HG02571 (cell line): ENCODE measurements around the gene TMX1.
"Not testable (repeated sequence)": the region's sequence is repeated elsewhere in the genome, so short reads cannot be mapped to it uniquely, and the experiment has no call there.

Experiments
- ATAC-seq: cut with Tn5 transposase; IDR thresholded peaks from one replicate; pipeline ENCODE4 v1.9.1; 2021; ENCODE audit warnings: mild to moderate bottlenecking, moderate library complexity; ENCODE audit not compliant: unreplicated experiment

Gene TMX1

GRCh38 chr14:51239813-51240803 is at the start of gene TMX1:
TMX1 (plus strand) TSS chr14:51240247; CDS start chr14:51240293, 46 bp downstream.
- ATAC-seq, result peak; percentile 87

DNA sequence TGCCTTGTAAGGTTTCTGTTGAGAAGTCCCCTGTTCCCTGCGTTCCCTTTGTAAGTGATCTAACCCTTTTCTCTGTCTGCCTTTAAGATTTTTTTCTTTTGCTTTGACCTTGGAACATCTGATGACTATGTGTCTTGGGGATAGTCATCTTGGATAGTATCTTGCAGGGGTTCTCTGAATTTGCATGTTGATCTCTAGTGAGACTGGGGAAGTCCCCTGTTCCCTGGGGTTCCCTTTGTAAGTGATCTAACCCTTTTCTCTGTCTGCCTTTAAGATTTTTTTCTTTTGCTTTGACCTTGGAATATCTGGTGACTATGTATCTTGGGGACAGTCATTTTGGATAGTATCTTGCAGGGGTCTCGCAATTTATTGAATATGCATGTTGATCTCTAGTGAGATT is 38.2 kb upstream of the TMX1 start:
- ATAC-seq, result no peak

GRCh38 chr14:51202914-51203665 is 37.0 kb upstream of the TMX1 start:
- ATAC-seq, result peak; percentile 68

GRCh38 chr14:51203881-51204280 is 36.2 kb upstream of the TMX1 start:
- no peak for ATAC-seq

GRCh38 chr14:51205486-51205885 is 34.6 kb upstream of the TMX1 start:
- ATAC-seq, result no peak

DNA sequence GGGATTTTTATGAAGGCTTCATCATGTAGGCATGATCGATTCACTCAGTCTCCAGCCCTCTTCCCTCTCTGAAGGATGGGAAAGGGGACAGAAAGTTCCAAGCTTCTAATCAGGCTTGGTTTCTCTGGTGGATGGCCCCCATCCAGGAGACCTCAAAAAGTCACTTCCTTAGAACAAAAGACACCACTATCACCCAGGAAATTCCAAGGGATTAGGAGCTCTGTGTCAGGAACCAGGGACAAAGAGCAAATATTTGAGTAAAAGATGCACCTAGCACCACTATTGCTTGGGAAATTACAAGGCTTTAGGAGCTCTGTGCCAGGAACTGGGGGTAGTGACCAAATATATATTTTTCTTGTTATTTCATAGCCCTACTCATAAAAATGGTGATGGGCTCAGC is 33.6 kb upstream of the TMX1 start:
- ATAC-seq, result no peak

GRCh38 chr14:51207621-51208020 is 32.4 kb upstream of the TMX1 start:
- ATAC-seq, result no peak

DNA sequence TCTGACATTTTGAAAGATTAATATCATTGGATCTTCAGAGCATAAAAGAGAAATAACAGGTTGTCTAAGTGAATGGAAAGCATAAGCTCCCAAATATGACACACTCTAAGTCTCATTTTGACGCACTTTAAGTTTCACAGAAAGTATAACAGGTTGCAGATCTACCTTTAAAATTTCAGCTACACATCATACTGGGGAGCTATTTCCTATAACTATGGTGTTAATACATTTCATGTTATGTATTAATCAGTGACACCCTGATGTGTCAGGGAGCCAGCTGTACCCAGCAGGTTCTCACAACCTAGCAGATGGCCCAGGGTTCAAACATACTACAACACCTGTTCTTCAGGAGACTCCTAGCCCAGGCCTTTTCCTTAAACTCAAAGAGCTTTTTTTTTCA is 31.1 kb upstream of the TMX1 start:
- ATAC-seq, result no peak

DNA sequence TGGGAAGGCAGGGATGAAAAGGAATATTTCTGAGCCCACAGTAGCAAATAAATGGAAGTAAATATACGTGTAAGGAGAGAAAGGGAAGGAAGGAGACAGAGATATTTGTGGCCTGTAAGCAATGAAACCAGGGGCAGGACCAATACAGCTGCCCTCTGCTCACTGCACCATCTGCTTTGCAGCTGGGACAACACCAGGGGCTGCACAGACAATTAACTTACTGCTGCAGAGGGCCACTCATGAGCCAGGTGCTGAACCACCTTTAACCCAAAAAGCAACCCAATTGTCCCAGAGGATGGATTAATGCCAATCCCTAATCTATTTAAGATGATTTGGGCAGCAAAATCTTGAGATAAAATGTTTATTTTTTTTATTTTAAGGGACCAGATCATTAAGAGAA is 30.6 kb upstream of the TMX1 start:
- no peak for ATAC-seq

GRCh38 chr14:51210594-51210993 is 29.5 kb upstream of the TMX1 start:
- no peak for ATAC-seq

DNA sequence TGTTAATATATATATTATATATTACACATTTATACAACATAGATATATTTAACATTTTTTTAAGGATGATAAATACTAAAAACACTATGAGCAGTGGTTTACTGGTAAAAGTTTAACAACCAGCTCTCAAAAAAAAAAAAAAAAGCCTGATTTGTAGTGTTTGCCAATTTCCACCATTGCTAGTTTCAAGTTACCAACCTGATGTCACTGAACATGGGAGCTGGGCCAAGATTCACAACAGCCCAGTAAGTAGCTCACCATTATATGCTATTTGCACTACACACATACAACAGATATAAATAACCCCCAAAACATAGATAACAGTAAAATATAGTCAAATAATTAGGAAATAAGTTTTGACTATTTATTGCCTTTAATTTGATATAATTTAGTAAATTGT is 28.9 kb upstream of the TMX1 start:
- ATAC-seq, result no peak

GRCh38 chr14:51216602-51217001 is 23.4 kb upstream of the TMX1 start:
- ATAC-seq, result no peak

DNA sequence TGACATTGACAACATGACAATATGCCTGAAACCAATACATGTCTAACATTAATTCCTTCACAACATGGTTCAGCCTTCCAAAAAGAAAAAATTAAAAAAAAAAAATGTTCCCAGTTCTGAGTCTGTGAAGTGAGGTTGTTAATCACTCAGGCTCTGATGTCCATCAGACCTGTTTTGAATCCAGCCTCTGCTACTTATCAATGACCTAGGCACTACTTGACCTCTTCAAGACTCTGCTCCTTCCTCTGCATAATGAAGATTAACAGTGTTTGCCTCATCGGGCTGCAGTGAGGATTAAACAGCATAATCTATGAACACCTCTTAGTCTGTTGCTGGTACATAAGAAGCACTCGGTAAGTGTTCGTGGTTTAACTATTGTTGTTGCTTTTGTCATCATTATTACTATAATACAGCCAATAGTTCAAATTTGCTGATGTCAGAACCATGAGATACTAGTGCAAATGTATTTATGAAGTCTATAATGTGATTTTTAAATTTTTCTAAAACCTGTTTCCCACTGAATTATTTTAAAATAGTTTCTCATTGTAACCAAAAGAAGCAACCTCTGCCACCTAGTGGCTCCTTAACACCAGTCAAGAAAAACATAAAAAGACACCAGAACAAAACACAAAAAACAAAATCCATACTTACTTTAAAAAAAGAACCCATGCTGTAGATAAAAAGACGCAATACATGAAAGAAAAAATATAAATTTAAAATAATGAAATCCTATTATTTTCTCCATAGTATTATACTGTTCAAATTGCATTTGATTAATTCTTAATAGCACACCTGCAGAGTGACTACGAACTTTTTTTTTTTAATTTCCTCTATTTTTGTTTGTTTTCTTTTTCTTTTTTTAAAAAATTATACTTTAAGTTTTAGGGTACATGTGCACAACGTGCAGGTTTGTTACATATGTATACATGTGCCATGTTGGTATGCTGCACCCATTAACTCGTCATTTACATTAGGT is 20.3 kb upstream of the TMX1 start:
- no peak for ATAC-seq

DNA sequence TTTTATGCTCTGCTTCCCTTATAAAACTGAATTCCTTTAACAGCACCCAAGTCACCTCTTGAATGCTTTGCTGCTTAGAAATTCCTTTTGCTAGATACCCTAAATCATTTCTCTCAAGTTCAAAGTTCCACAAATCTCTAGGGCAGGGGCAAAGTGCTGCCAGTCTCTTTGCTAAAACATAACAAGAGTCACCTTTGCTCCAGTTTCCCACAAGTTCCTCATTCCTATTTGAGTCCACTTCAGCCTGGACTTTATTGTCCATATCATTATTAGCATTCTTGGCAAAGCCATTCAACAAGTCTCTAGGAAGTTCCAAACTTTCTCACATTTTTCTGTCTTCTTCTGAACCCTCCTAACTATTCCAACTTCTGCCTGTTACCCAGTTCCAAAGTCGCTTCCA is 16.6 kb upstream of the TMX1 start:
- not testable (repeated sequence) for ATAC-seq

GRCh38 chr14:51224551-51224950 is 15.5 kb upstream of the TMX1 start:
- no peak for ATAC-seq

DNA sequence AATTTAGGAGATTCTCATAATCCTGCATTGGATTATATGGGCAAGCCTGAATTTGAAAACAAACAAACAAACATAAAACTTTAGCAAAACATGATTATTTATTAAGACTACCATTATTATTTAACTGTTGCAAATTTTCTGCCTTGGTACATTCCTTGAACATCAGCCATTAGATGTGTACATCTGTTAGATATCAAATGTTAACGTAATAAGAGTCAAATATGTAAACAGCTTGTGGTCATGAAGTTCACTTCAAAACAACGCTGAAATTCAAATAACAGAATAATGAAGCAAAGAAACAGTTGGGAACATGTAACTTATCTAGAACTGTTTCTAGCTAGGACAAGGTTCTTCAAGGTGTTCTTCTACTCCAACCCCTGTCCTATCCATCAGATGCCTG is 14.3 kb upstream of the TMX1 start:
- ATAC-seq, result no peak

GRCh38 chr14:51228391-51228790 is 11.7 kb upstream of the TMX1 start:
- ATAC-seq, result no peak

DNA sequence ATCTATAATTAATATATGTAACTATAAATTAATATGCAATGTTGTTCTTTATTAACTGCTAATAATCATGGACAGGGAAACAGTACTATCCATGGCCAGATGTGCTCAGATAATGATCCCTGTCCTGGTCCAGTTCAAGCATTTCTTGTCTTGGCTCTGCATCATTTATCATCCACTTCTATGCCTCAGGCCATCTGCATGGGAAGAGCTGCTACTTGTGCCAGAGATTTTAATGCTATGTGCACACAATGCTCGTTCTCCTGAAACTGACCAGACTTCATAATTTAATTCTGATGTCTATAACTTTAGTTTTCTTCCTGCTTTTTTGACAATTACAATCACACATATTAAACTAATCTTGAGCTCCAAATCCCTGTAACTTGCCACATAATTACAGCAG is 11.2 kb upstream of the TMX1 start:
- no peak for ATAC-seq

DNA sequence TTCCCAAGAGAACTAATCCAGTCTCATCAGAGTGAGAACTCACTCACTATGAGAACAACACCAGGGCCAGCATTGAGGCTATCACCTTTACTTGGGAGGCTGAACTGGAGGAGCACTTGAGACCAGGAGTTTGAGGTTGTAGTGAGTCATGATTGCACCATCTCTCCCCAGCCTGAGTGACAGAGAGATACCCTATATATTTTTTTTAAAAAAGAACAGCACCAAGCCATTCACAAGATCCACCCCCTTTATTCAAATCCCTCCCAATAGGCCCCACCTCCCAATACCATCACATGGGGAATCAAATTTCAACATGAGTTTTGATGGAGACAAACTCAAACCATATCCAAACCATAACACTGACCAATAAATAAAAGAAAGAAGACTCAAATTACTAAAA is 3.7 kb upstream of the TMX1 start:
- ATAC-seq, result no peak

- no peak for ATAC-seq
Measured at GRCh38 chr14:51240804-51241380, 845 bp downstream of the TMX1 start.
